Gastroesophageal sphincter (tissue), 4 donors: ENCODE measurements around the gene CLSTN2. TPM values are rescaled to one million over a fixed set of nuclear protein-coding genes. Genes with fewer than 3 reads are reported as not detected.

ENCODE experiments used
- ATAC-seq: fragments of 150-250 bp; one replicate; pipeline ENCODE4 v1.9.1; 2016; ENCODE audit warnings: mild to moderate bottlenecking, moderate library complexity
- H3K27ac ChIP-seq, 4 donors: fragments of 200-600 bp; sonication (generic) in 3 of 4; 1 replicate in 3 of 4; 2 replicates in 1 of 4; pipeline ENCODE4 v1.5.1; 2016 to 2019
- H3K27me3 ChIP-seq: fragments of 200-600 bp; sonication (generic); one replicate; pipeline ENCODE4 v1.5.1; 2019
- H3K36me3 ChIP-seq, 2 donors: fragments of 200-600 bp; sonication (generic); one replicate each; pipeline ENCODE4 v1.5.1; 2019; ENCODE audit warnings: control low read depth in 1 of 2
- H3K4me1 ChIP-seq, 3 donors: fragments of 200-600 bp; sonication (generic); 1 replicate in 2 of 3; 2 replicates in 1 of 3; pipeline ENCODE4 v1.5.1; 2016 to 2019; ENCODE audit warnings: control low read depth in 2 of 3
- H3K4me3 ChIP-seq, 2 donors: fragments of 200-600 bp; sonication (generic); one replicate each; pipeline ENCODE4 v1.5.1; 2019; ENCODE audit warnings: mild to moderate bottlenecking in 1 of 2, moderate library complexity in 1 of 2
- H3K9me3 ChIP-seq, 3 donors: fragments of 200-600 bp; sonication (generic); one replicate each; pipeline ENCODE4 v1.5.1; 2017 to 2019; ENCODE audit warnings: control low read depth in 2 of 3
- CTCF ChIP-seq, 4 experiments: fragments of 200-600 bp in 2 of 4; fragments of 450-650 bp in 2 of 4; sonication (generic) in 1 of 4; IDR thresholded peaks; one replicate each; pipeline ENCODE4 v1.5.1; 2017 to 2019; ENCODE audit warnings: antibody characterized with exemption in 4 of 4, mild to moderate bottlenecking in 2 of 4, moderate library complexity in 2 of 4
- EP300 ChIP-seq: sonication (generic); formaldehyde crosslinking; IDR thresholded peaks from one replicate; pipeline ENCODE4 v1.6.1; 2017; ENCODE audit warnings: antibody characterized with exemption, mild to moderate bottlenecking
- POLR2A ChIP-seq, 2 donors: fragments of 450-650 bp; IDR thresholded peaks; one replicate each; pipeline ENCODE4 v1.6.1; 2017; ENCODE audit warnings: antibody characterized with exemption in 2 of 2, mild to moderate bottlenecking in 2 of 2, moderate library complexity in 1 of 2
- POLR2AphosphoS5 ChIP-seq: sonication (generic); formaldehyde crosslinking; IDR thresholded peaks from one replicate; pipeline ENCODE4 v1.6.1; 2017; ENCODE audit warnings: antibody characterized with exemption
- WGBS, 2 donors: methylation state at CpG; one replicate each; pipeline ENCODE4 v1.1.5; 2018; ENCODE audit warnings: low coverage in 1 of 2; 5-methylcytosine and 5-hydroxymethylcytosine counted together
- total RNA-seq, 4 donors: library from RNA; depleted of rRNA; stranded (reverse); fragments of >200 nt; gene quantifications; one replicate each; pipeline ENCODE4 v1.1.0, GENCODE V29; 2016

Gene CLSTN2
- total RNA-seq, 4 donors from 2014 or later: 6.6 to 9.7 (median 7.7) TPM

- Histone ChIP-seq H3K36me3 (no peaks in the 10 kb centered on the region), H3K9me3 (no peaks in the 10 kb centered on the region), H3K4me1 (no peaks in the 10 kb centered on the region), H3K27ac (no peak overlapping the region), H3K4me3 (no peak overlapping the region), H3K27me3 (no peaks in the 10 kb centered on the region)
- WGBS, 2 donors: 72% methylated on average over 3 of the region's 3 CpGs; no CpG with 5 or more reads in 1 of the 2 donors
- ATAC-seq: no peak
- TF ChIP-seq POLR2AphosphoS5 (no peak), EP300 (no peak), CTCF (IDR thresholded peaks at IDR 0.05) (no peak), POLR2A (IDR thresholded peaks at IDR 0.05) (no peak)
Measured at GRCh38 chr3:140443806-140444205, 508.8 kb downstream of the CLSTN2 start.

GRCh38 chr3:140446734-140447133, 511.7 kb downstream of the CLSTN2 start:
- Histone ChIP-seq H3K4me1 (no peaks in the 10 kb centered on the region), H3K27ac (no peak overlapping the region), H3K36me3 (no peaks in the 10 kb centered on the region), H3K9me3 (no peaks in the 10 kb centered on the region), H3K27me3 (no peaks in the 10 kb centered on the region), H3K4me3 (no peak overlapping the region)
- ATAC-seq: no peak
- no CpG with 5 or more reads among the region's 2 CpGs for WGBS, 2 donors
- TF ChIP-seq EP300: no peak
- no peak for TF ChIP-seq POLR2AphosphoS5
- TF ChIP-seq POLR2A (IDR thresholded peaks at IDR 0.05): no peak
- TF ChIP-seq CTCF (IDR thresholded peaks at IDR 0.05): no peak

GRCh38 chr3:140447136-140447535, 512.2 kb downstream of the CLSTN2 start:
- Histone ChIP-seq H3K4me3 (no peak overlapping the region), H3K27me3 (no peaks in the 10 kb centered on the region), H3K9me3 (no peaks in the 10 kb centered on the region), H3K4me1 (no peaks in the 10 kb centered on the region), H3K36me3 (no peaks in the 10 kb centered on the region), H3K27ac (no peak overlapping the region)
- TF ChIP-seq POLR2AphosphoS5 (no peak), EP300 (no peak), CTCF (IDR thresholded peaks at IDR 0.05) (no peak), POLR2A (IDR thresholded peaks at IDR 0.05) (no peak)
- ATAC-seq: no peak
- 90% methylated on average over 2 to 5 of the region's 6 CpGs for WGBS, 2 donors

GRCh38 chr3:140448001-140448400, 513.0 kb downstream of the CLSTN2 start:
- Histone ChIP-seq H3K36me3 (no peaks in the 10 kb centered on the region), H3K27ac (no peak overlapping the region), H3K4me1 (no peaks in the 10 kb centered on the region), H3K4me3 (no peak overlapping the region), H3K9me3 (no peaks in the 10 kb centered on the region), H3K27me3 (no peaks in the 10 kb centered on the region)
- 60 to 73% methylated on average over 2 to 3 of the region's 3 CpGs for WGBS, 2 donors
- TF ChIP-seq POLR2A (IDR thresholded peaks at IDR 0.05): no peak
- no peak for TF ChIP-seq EP300
- TF ChIP-seq POLR2AphosphoS5: no peak
- TF ChIP-seq CTCF (IDR thresholded peaks at IDR 0.05): no peak
- no peak for ATAC-seq

GRCh38 chr3:140449413-140450256, 514.6 kb downstream of the CLSTN2 start:
- TF ChIP-seq POLR2AphosphoS5 (no peak), POLR2A (IDR thresholded peaks at IDR 0.05) (no peak)
- no peak for ATAC-seq

More at GRCh38 chr3:140449413-140450256, 514.6 kb downstream of the CLSTN2 start:
- H3K4me1 ChIP-seq: no peaks in the 10 kb centered on the region
- H3K9me3 ChIP-seq: no peaks in the 10 kb centered on the region
- no peak overlapping the region for H3K27ac ChIP-seq
- H3K36me3 ChIP-seq: no peaks in the 10 kb centered on the region
- H3K4me3 ChIP-seq: no peak overlapping the region
- H3K27me3 ChIP-seq: no peaks in the 10 kb centered on the region
- 80 to 91% methylated on average over 3 to 5 of the region's 5 CpGs for WGBS, 2 donors
